GM12874 (cell line): Measurements from ENCODE around the gene PFDN4.

Experiments
- CTCF ChIP-seq: IDR thresholded peaks from 2 replicates; pipeline ENCODE4 v1.5.1; 2011; ENCODE audit warnings: low read depth, mild to moderate bottlenecking, control low read depth, low read length, moderate library complexity; ENCODE audit not compliant: insufficient read depth

The PFDN4 gene

GRCh38 chr20:54170026-54170471, 37.8 kb upstream of the PFDN4 start:
- no peak for TF ChIP-seq CTCF

GRCh38 chr20:54170963-54171362, 36.9 kb upstream of the PFDN4 start:
- no peak for TF ChIP-seq CTCF

- no peak for TF ChIP-seq CTCF
Measured at GRCh38 chr20:54172532-54172855, 35.4 kb upstream of the PFDN4 start.

GRCh38 chr20:54172856-54173652, 34.8 kb upstream of the PFDN4 start:
- TF ChIP-seq CTCF: no peak

GRCh38 chr20:54173653-54174456, 34.0 kb upstream of the PFDN4 start, which contains the start of gene CYP24A1:
TSS of gene CYP24A1 (minus strand) at chr20:54173986. CDS start at chr20:54173579, 407 bp downstream.
- no peak for TF ChIP-seq CTCF

GRCh38 chr20:54174457-54175175, 33.3 kb upstream of the PFDN4 start:
- TF ChIP-seq CTCF: no peak

- no peak for TF ChIP-seq CTCF
Measured at GRCh38 chr20:54176610-54177009, 31.3 kb upstream of the PFDN4 start.
